Erythroblast (primary cell): ENCODE measurements around the gene HMGXB3.

Source experiments
- GATA1 ChIP-seq: IDR thresholded peaks from 2 replicates; pipeline ENCODE4 v1.6.1; 2011; ENCODE audit warnings: low read depth, mild to moderate bottlenecking, control low read depth, low read length, moderate library complexity
- POLR2A ChIP-seq: IDR thresholded peaks from 2 replicates; pipeline ENCODE4 v1.6.1; 2011; ENCODE audit warnings: mild to moderate bottlenecking, low read length

DNA sequence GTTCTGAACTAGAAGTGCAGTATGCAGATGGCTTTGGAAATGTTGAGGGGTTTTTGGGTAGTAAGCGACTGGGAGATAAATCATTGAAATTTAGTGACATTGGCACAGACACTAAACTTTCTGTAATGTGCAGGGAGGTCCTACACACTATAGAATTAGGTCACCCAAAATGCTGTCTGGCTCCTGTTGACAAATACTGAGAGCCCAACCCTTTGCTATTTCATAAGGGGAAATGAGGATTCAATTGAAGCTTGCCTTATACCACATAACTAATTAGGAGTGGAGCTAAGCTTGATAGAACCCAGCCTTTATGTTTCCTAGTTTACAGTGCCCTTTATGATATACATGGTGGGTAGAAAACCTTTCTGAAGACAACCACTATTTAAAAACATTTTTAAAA is 22.6 kb downstream of the HMGXB3 start:
- no peak for TF ChIP-seq POLR2A
- no peak for TF ChIP-seq GATA1
